Measurements from ENCODE around the gene MUC5AC. TPM values are rescaled to one million over a fixed set of nuclear protein-coding genes. Genes with fewer than 3 reads are reported as not detected.

Gene MUC5AC
- total RNA-seq, 1 donor from 2014 or later, result not detected

- no peak for DNase-seq (ENCODE audit: low read depth)
Measured at GRCh38 chr11:1120532-1121330, 37.0 kb upstream of the MUC5AC start.

GRCh38 chr11:1121331-1121812 lies 36.4 kb upstream of the MUC5AC start:
- DNase-seq (ENCODE audit: low read depth), result no peak

- no peak for DNase-seq (ENCODE audit: low read depth)
Measured at GRCh38 chr11:1121813-1122663, 35.7 kb upstream of the MUC5AC start.

GRCh38 chr11:1122664-1123002 lies 35.1 kb upstream of the MUC5AC start:
- no peak for DNase-seq (ENCODE audit: low read depth)

- no peak for DNase-seq (ENCODE audit: low read depth)
Measured at GRCh38 chr11:1123970-1124369, 33.8 kb upstream of the MUC5AC start.

GRCh38 chr11:1125803-1126202 lies 31.9 kb upstream of the MUC5AC start:
- no peak for DNase-seq (ENCODE audit: low read depth)

- no peak for DNase-seq (ENCODE audit: low read depth)
Measured at GRCh38 chr11:1126491-1126926, 31.2 kb upstream of the MUC5AC start.

- no peak for DNase-seq (ENCODE audit: low read depth)
Measured at GRCh38 chr11:1126935-1127663, 30.7 kb upstream of the MUC5AC start.

GRCh38 chr11:1127664-1128162 lies 30.0 kb upstream of the MUC5AC start:
- no peak for DNase-seq (ENCODE audit: low read depth)

- DNase-seq (ENCODE audit: low read depth), result no peak
Measured at GRCh38 chr11:1128311-1129142, 29.2 kb upstream of the MUC5AC start.

- DNase-seq (ENCODE audit: low read depth), result no peak
Measured at GRCh38 chr11:1129143-1129610, 28.6 kb upstream of the MUC5AC start.

- DNase-seq (ENCODE audit: low read depth), result no peak
Measured at GRCh38 chr11:1129611-1130160, 28.1 kb upstream of the MUC5AC start.

- DNase-seq (ENCODE audit: low read depth), result no peak
Measured at GRCh38 chr11:1130276-1131032, 27.3 kb upstream of the MUC5AC start.

- DNase-seq (ENCODE audit: low read depth), result no peak
Measured at GRCh38 chr11:1131033-1131911, 26.5 kb upstream of the MUC5AC start.

GRCh38 chr11:1134848-1135445 lies 22.8 kb upstream of the MUC5AC start:
- DNase-seq (ENCODE audit: low read depth), result no peak

GRCh38 chr11:1138097-1138496 lies 19.7 kb upstream of the MUC5AC start:
- DNase-seq (ENCODE audit: low read depth), result peak; percentile 56

- DNase-seq (ENCODE audit: low read depth), result no peak
Measured at GRCh38 chr11:1139441-1140083, 18.2 kb upstream of the MUC5AC start.
